Renal pelvis (tissue), 12 donors: Measurements from ENCODE around the gene IKZF5. TPM values are rescaled to one million over a fixed set of nuclear protein-coding genes. Genes with fewer than 3 reads are reported as not detected.

Experiments
- DNase-seq: peaks from one replicate; pipeline ENCODE4 v3.0.0-alpha.2; 2013
- long read RNA-seq, 16 experiments: transcript quantifications; one replicate each; lab custom pipeline, GENCODE V29; 2026
- polyA plus RNA-seq, 3 donors: library from polyadenylated mRNA; unstranded; fragments of 120-200 nt; gene quantifications; one replicate each; pipeline ENCODE4 v1.2.1, GENCODE V29; 2013; ENCODE audit not compliant: insufficient read length in 3 of 3

IKZF5 gene
- polyA plus RNA-seq = 10 to 100 TPM; 16.4 to 24.9 (median 21.1) TPM
- long read RNA-seq, donor 1, full-length matches to known transcripts = 2 of 2 reads
- long read RNA-seq, donor 1, partial matches to known transcripts = 0 of 2 reads
- long read RNA-seq, donor 1, other reads (novel, unspliced or antisense) = 0 of 2 reads
- long read RNA-seq, donor 2, full-length matches to known transcripts = 4 of 4 reads
- long read RNA-seq, donor 2, partial matches to known transcripts = 0 of 4 reads
- long read RNA-seq, donor 2, other reads (novel, unspliced or antisense) = 0 of 4 reads
- long read RNA-seq, donor 3, full-length matches to known transcripts = 6 of 6 reads
- long read RNA-seq, donor 3, partial matches to known transcripts = 0 of 6 reads
- long read RNA-seq, donor 3, other reads (novel, unspliced or antisense) = 0 of 6 reads
- long read RNA-seq, donor 4, full-length matches to known transcripts = 6 of 6 reads
- long read RNA-seq, donor 4, partial matches to known transcripts = 0 of 6 reads
- long read RNA-seq, donor 4, other reads (novel, unspliced or antisense) = 0 of 6 reads
- long read RNA-seq, donor 5, full-length matches to known transcripts = 4 of 4 reads
- long read RNA-seq, donor 5, partial matches to known transcripts = 0 of 4 reads
- long read RNA-seq, donor 5, other reads (novel, unspliced or antisense) = 0 of 4 reads
- long read RNA-seq, donor 6, full-length matches to known transcripts = 13 of 13 reads
- long read RNA-seq, donor 6, partial matches to known transcripts = 0 of 13 reads
- long read RNA-seq, donor 6, other reads (novel, unspliced or antisense) = 0 of 13 reads
- long read RNA-seq, donor 7, full-length matches to known transcripts = 5 of 5 reads
- long read RNA-seq, donor 7, partial matches to known transcripts = 0 of 5 reads
- long read RNA-seq, donor 7, other reads (novel, unspliced or antisense) = 0 of 5 reads
- long read RNA-seq, donor 8, full-length matches to known transcripts = 2 of 2 reads
- long read RNA-seq, donor 8, partial matches to known transcripts = 0 of 2 reads
- long read RNA-seq, donor 8, other reads (novel, unspliced or antisense) = 0 of 2 reads
- long read RNA-seq, donor 9, full-length matches to known transcripts = 10 of 10 reads
- long read RNA-seq, donor 9, partial matches to known transcripts = 0 of 10 reads
- long read RNA-seq, donor 9, other reads (novel, unspliced or antisense) = 0 of 10 reads
- long read RNA-seq, donor 10, full-length matches to known transcripts = 6 of 6 reads
- long read RNA-seq, donor 10, partial matches to known transcripts = 0 of 6 reads
- long read RNA-seq, donor 10, other reads (novel, unspliced or antisense) = 0 of 6 reads
- long read RNA-seq, donor 11, full-length matches to known transcripts = 5 of 5 reads
- long read RNA-seq, donor 11, partial matches to known transcripts = 0 of 5 reads
- long read RNA-seq, donor 11, other reads (novel, unspliced or antisense) = 0 of 5 reads
- long read RNA-seq, donor 12, full-length matches to known transcripts = 7 of 7 reads
- long read RNA-seq, donor 12, partial matches to known transcripts = 0 of 7 reads
- long read RNA-seq, donor 12, other reads (novel, unspliced or antisense) = 0 of 7 reads
- long read RNA-seq, donor 13 = 0 reads
- long read RNA-seq, donor 14 = 0 reads
- long read RNA-seq, donor 15, full-length matches to known transcripts = 13 of 67 reads
- long read RNA-seq, donor 15, partial matches to known transcripts = 43 of 67 reads
- long read RNA-seq, donor 15, other reads (novel, unspliced or antisense) = 11 of 67 reads
- long read RNA-seq, donor 16, full-length matches to known transcripts = 3 of 3 reads
- long read RNA-seq, donor 16, partial matches to known transcripts = 0 of 3 reads
- long read RNA-seq, donor 16, other reads (novel, unspliced or antisense) = 0 of 3 reads

- DNase-seq = peak; percentile 98
Observed at GRCh38 chr10:123008355-123009104, at the start of gene IKZF5, which contains the start of gene ACADSB. IKZF5 (minus strand) TSS chr10:123008795; CDS start chr10:122998625, 10,170 bp downstream. ACADSB (plus strand) TSS chr10:123009006; CDS start chr10:123009030, 24 bp downstream.

DNA sequence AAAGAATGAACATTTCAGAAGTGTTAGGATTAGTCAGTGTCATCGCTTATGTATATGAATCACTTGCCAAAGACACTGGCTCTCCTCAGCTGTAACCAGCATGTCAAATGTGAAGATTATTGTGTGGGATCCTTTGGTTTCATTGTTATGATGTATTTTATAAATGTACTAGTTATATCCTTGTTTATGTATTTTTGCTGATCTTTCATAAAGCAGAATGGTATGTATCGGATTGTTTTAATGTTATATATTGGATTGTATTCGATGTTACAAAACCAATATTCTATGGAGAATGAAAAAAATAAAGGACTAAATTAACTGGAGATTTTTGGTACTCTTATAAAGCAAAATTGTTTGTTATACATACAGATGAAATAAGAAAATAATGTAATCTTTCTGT, 49.4 kb upstream of the IKZF5 start:
- no peak for DNase-seq

- no peak for DNase-seq
Observed at GRCh38 chr10:123045961-123046731, 37.6 kb upstream of the IKZF5 start.

- no peak for DNase-seq
Observed at GRCh38 chr10:123044391-123044790, 35.8 kb upstream of the IKZF5 start.

GRCh38 chr10:123043409-123043925, 34.9 kb upstream of the IKZF5 start:
- peak; percentile 67 for DNase-seq

- DNase-seq = no peak
Observed at GRCh38 chr10:123042708-123043408, 34.3 kb upstream of the IKZF5 start.

DNA sequence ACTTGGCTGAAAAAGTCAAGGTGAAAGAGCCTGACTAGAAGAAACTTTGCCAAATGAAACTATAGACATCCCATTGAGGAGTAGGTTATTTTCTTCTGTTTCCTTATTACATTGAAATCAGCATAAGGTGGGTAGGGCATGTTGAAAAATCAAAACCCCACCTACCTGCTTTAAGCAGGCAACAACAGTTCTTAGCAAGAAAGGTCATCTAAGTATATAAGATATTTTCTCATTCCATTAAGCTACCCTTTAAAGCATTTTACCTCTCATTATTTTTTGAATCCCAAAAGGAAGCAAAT, 31.0 kb upstream of the IKZF5 start:
- no peak for DNase-seq

GRCh38 chr10:123038782-123039631, 30.4 kb upstream of the IKZF5 start:
- no peak for DNase-seq

- no peak for DNase-seq
Observed at GRCh38 chr10:123035467-123036086, 27.0 kb upstream of the IKZF5 start.

- DNase-seq = no peak
Observed at GRCh38 chr10:123034332-123034731, 25.7 kb upstream of the IKZF5 start.

GRCh38 chr10:123031124-123031523, 22.5 kb upstream of the IKZF5 start:
- DNase-seq = no peak

GRCh38 chr10:123027861-123028260, 19.3 kb upstream of the IKZF5 start:
- DNase-seq = no peak

- no peak for DNase-seq
Observed at GRCh38 chr10:123026302-123026701, 17.7 kb upstream of the IKZF5 start.

- DNase-seq = no peak
Observed at GRCh38 chr10:123024540-123024939, 15.9 kb upstream of the IKZF5 start.

GRCh38 chr10:123021517-123021916, 12.9 kb upstream of the IKZF5 start:
- DNase-seq = no peak

DNA sequence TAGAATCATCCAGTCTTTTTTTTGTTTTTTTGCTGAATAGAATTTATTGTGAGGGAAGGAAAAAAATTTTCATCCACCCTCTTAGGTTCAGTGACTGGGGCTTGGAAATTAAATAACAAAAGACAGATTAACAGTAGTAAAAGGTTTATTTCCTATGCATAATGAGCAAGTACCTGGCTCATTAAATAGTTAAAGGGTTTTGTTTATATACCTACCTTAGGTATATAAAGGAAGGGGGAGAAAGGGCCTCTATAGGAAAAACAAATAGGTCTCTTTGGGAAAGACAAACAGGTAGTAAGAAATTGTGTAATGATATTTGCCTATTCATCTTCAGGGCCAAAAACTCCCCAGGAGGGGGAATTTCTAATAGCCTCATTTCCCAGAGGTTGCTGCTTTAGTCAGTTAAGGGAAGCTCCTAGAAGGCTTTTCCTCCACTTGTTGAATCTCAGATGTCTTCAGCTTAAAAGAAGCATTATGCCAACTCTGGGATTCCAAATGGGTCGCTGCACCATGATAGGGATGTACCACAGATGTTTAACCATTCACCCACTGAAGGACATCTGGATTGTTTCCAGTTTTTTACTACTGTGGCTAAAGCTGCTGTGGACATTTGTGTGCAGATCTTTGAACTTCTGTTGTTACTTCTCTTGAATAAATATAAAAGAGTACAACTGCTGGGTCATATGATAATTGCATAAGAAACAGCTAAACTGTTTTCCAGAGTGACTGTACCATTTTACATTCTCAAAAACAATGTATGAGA, 11.5 kb upstream of the IKZF5 start:
- no peak for DNase-seq
